Endothelial cell of umbilical vein (primary cell): ENCODE measurements around the gene NUPR1. TPM values are rescaled to one million over a fixed set of nuclear protein-coding genes. Genes with fewer than 3 reads are reported as not detected.

Source experiments
- BruUV-seq: library from RNA; stranded (reverse); fragments of 400-500 nt; replicated peaks from 2 replicates; lab custom pipeline; 2021; lab: Mats Ljungman, UMichigan
- CTCF ChIA-PET: fragments of 300-600, 350-600 bp; sonication (Branson Sonifier 250); formaldehyde crosslinking; loops from one replicate; lab custom pipeline; 2021; ENCODE audit warnings: antibody characterized with exemption, inconsistent platforms; lab: Charles Lee
- POLR2A ChIA-PET: fragments of 300-600, 350-600 bp; sonication (Branson Sonifier 250); formaldehyde crosslinking; loops from one replicate; lab custom pipeline; 2021; ENCODE audit warnings: antibody characterized with exemption, inconsistent platforms; lab: Charles Lee
- DNase-seq: peaks from one replicate; pipeline ENCODE4 v3.0.0-alpha.2; 2011; ENCODE audit warnings: low read depth, low spot score
- FAIRE-seq: peaks from 2 replicates; lab custom pipeline; 2011; peaks lifted over from hg19 to GRCh38; lab: Jason Lieb, UNC
- H2AFZ ChIP-seq: 2 replicates; pipeline ENCODE4 v1.6.0; 2012; ENCODE audit warnings: low read depth, low read length, control low read depth, inconsistent platforms
- H3K27ac ChIP-seq: 2 replicates; pipeline ENCODE4 v1.5.1; 2011; ENCODE audit warnings: low read depth, mild to moderate bottlenecking, control low read depth, low read length, moderate library complexity; ENCODE audit not compliant: insufficient read depth
- H3K27me3 ChIP-seq, 2 experiments: 2 replicates each; pipeline versions ENCODE4 v1.6.0 to v1.6.1; 2011; ENCODE audit warnings: low read length in 2 of 2, mixed read lengths in 1 of 2; ENCODE audit not compliant: control insufficient read depth in 2 of 2, insufficient read depth in 2 of 2
- H3K36me3 ChIP-seq, 2 experiments: 2 replicates in 1 of 2; 3 replicates in 1 of 2; pipeline ENCODE4 v1.5.1; 2011; ENCODE audit warnings: low read length in 2 of 2, mild to moderate bottlenecking in 1 of 2, moderate library complexity in 1 of 2; ENCODE audit not compliant: control insufficient read depth in 2 of 2, insufficient read depth in 2 of 2; ENCODE audit errors: extremely low read depth in 1 of 2
- H3K4me1 ChIP-seq: 3 replicates; pipeline ENCODE4 v1.5.1; 2011; ENCODE audit warnings: mild to moderate bottlenecking, low read length; ENCODE audit not compliant: control insufficient read depth, insufficient read depth; ENCODE audit errors: extremely low read depth
- H3K4me2 ChIP-seq: 2 replicates; pipeline ENCODE4 v1.6.1; 2011; ENCODE audit warnings: low read length, control low read depth, mixed read lengths; ENCODE audit not compliant: insufficient read depth
- H3K4me3 ChIP-seq, 3 experiments: fragments of 200-600 bp in 1 of 3; sonication (generic), shearing (Covaris generic) in 1 of 3; replicated peaks in 1 of 3; 2 replicates each; pipeline ENCODE4 v1.5.1; 2011 to 2016; ENCODE audit warnings: control low read depth in 3 of 3, low read length in 3 of 3, mild to moderate bottlenecking in 2 of 3, inconsistent platforms in 1 of 3, low read depth in 1 of 3, moderate library complexity in 1 of 3; ENCODE audit not compliant: insufficient read depth in 1 of 3
- H3K79me2 ChIP-seq: 2 replicates; pipeline ENCODE4 v1.6.0; 2012; ENCODE audit warnings: low read length, inconsistent platforms; ENCODE audit not compliant: control insufficient read depth, insufficient read depth
- H3K9ac ChIP-seq: replicated peaks from 2 replicates; pipeline ENCODE3; 2011; ENCODE audit warnings: low read length, control low read depth; ENCODE audit not compliant: insufficient read depth; ENCODE audit errors: extremely low read depth
- H3K9me1 ChIP-seq: replicated peaks from 3 replicates; pipeline ENCODE4 v1.6.0; 2011; ENCODE audit warnings: mild to moderate bottlenecking, low read length; ENCODE audit not compliant: control insufficient read depth, insufficient read depth; ENCODE audit errors: extremely low read depth
- H3K9me3 ChIP-seq: replicated peaks from 2 replicates; pipeline ENCODE4 v1.5.1; 2012; ENCODE audit warnings: low read length, inconsistent platforms; ENCODE audit not compliant: control insufficient read depth, insufficient read depth
- H4K20me1 ChIP-seq: replicated peaks from 2 replicates; pipeline ENCODE3; 2011; ENCODE audit warnings: mild to moderate bottlenecking, low read length; ENCODE audit not compliant: control insufficient read depth, insufficient read depth; ENCODE audit errors: extremely low read depth
- EZH2 ChIP-seq: IDR thresholded peaks from 2 replicates; pipeline ENCODE4 v1.6.1; 2012; ENCODE audit warnings: borderline replicate concordance, low read depth, mild to moderate bottlenecking, moderate library complexity, low read length, inconsistent platforms; ENCODE audit not compliant: severe bottlenecking
- FOS ChIP-seq: IDR thresholded peaks from 2 replicates; pipeline ENCODE4 v1.6.1; 2011; ENCODE audit warnings: mild to moderate bottlenecking, low read length, moderate library complexity, borderline replicate concordance; ENCODE audit not compliant: insufficient read depth
- GATA2 ChIP-seq: IDR thresholded peaks from 2 replicates; pipeline ENCODE4 v1.7.0; 2011; ENCODE audit warnings: low read depth, mild to moderate bottlenecking, moderate library complexity, mixed read lengths, low read length; ENCODE audit not compliant: insufficient read length, insufficient read depth
- JUN ChIP-seq: IDR thresholded peaks from 2 replicates; pipeline ENCODE4 v1.6.1; 2011; ENCODE audit warnings: borderline replicate concordance, low read depth; ENCODE audit not compliant: insufficient read length, insufficient read depth
- MAX ChIP-seq: IDR thresholded peaks from 2 replicates; pipeline ENCODE4 v1.6.1; 2011; ENCODE audit not compliant: insufficient read depth, insufficient read length
- MYC ChIP-seq: IDR thresholded peaks from one replicate; pipeline ENCODE4 v1.6.1; 2011; ENCODE audit warnings: mild to moderate bottlenecking, low read depth, low read length
- POLR2A ChIP-seq: IDR thresholded peaks from 2 replicates; pipeline ENCODE4 v1.6.1; 2012; ENCODE audit warnings: low read depth, mild to moderate bottlenecking, control low read depth, low read length
- POLR2AphosphoS5 ChIP-seq: IDR thresholded peaks from 2 replicates; pipeline ENCODE4 v1.6.1; 2012; ENCODE audit warnings: low read depth, mild to moderate bottlenecking, control low read depth, low read length, moderate library complexity; ENCODE audit not compliant: insufficient read depth
- dilution Hi-C: fragments of 300-500 bp; cut with MboI; formaldehyde crosslinking; loops from one replicate; pipeline ENCODE4 v1.15.0; 2019; ENCODE audit warnings: low sequenced_read_pairs; ENCODE audit not compliant: extremely low pct_ligation_motif_present
- intact Hi-C: fragments of 100-400 bp; cut with micrococcal nuclease; formaldehyde crosslinking; loops from one replicate; pipeline ENCODE4 v1.10.0; 2022
- polyA plus RNA-seq, 4 experiments: library from polyadenylated mRNA; depleted of rRNA in 3 of 4; stranded (reverse) in 3 of 4; unstranded in 1 of 4; fragments of >200 nt; gene quantifications; 2 replicates each; pipeline versions ENCODE4 v1.2.1 to v1.2.3, GENCODE V29; 2011 to 2012; ENCODE audit warnings: missing spikeins in 1 of 4
- total RNA-seq: library from RNA; stranded (reverse); gene quantifications from 2 replicates; pipeline ENCODE4 v1.2.3, GENCODE V29; 2021
- TF ChIP-seq, protein P1 (sequence below), 2 donors: IDR thresholded peaks; 1 replicate in 1 of 2; 2 replicates in 1 of 2; pipeline ENCODE4 v1.5.1; 2011; ENCODE audit warnings: low read length in 2 of 2, mild to moderate bottlenecking in 2 of 2, moderate library complexity in 2 of 2, control low read depth in 1 of 2, inconsistent platforms in 1 of 2, low read depth in 1 of 2; ENCODE audit not compliant: insufficient read depth in 1 of 2; ENCODE audit errors: extremely low read depth in 1 of 2

The NUPR1 gene
- total and polyA plus RNA-seq, 2 donors (not counting 3 experiments of a cell fraction or from before 2014, with no cell fraction given), result 1.8 to 4.9 TPM

DNA sequence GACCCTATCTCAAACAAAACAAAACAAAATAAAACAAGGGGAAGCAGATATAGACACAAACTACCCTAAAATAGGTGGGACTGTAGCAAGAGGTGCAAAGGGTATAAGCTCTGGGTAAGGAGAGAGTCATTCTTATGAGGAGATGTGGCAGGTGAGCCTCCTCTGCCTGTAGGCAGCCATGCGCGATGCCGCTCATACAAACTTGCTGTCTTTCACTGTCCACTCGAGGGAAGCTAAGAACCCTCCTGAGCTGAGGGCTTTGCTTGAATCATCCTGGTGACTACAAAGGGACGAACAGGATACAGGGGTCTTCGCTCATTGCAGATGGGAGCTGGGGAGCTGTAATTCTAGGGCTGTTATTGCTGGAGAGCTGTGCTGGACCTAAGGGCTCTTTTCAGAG, 17.3 kb downstream of the NUPR1 start:
- ChIA-PET CTCF (interaction anchor here (0.6 to 1.1 kb wide), 2 partner anchors 19 to 50 kb away, joined by 3 to 4 read pairs; no protein-coding TSS in a partner anchor), POLR2A (no interaction called here)
- TF ChIP-seq MYC (no peak), JUN (no peak), POLR2A (no peak), MAX (no peak), EZH2 (no peak), GATA2 (no peak), FOS (no peak), POLR2AphosphoS5 (no peak)
- TF ChIP-seq, protein P1, sequence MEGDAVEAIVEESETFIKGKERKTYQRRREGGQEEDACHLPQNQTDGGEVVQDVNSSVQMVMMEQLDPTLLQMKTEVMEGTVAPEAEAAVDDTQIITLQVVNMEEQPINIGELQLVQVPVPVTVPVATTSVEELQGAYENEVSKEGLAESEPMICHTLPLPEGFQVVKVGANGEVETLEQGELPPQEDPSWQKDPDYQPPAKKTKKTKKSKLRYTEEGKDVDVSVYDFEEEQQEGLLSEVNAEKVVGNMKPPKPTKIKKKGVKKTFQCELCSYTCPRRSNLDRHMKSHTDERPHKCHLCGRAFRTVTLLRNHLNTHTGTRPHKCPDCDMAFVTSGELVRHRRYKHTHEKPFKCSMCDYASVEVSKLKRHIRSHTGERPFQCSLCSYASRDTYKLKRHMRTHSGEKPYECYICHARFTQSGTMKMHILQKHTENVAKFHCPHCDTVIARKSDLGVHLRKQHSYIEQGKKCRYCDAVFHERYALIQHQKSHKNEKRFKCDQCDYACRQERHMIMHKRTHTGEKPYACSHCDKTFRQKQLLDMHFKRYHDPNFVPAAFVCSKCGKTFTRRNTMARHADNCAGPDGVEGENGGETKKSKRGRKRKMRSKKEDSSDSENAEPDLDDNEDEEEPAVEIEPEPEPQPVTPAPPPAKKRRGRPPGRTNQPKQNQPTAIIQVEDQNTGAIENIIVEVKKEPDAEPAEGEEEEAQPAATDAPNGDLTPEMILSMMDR (IDR thresholded peaks at IDR 0.05; ENCODE audit: extremely low read depth in 1 of 2, insufficient read depth in 1 of 2, low read depth in 1 of 2, low read length in 2 of 2), result no peak
- H3K27ac ChIP-seq, result no peak overlapping the region
- no peak overlapping the region for H3K4me3 ChIP-seq
- no peak for FAIRE-seq
- BruUV-seq, result no TSS peak
- H3K9ac ChIP-seq, result no peak overlapping the region
- no peaks in the 10 kb centered on the region for H3K4me1 ChIP-seq
- H3K79me2 ChIP-seq, result no peaks in the 10 kb centered on the region
- DNase-seq, result no peak
- no peaks in the 10 kb centered on the region for H3K36me3 ChIP-seq
- no peaks in the 10 kb centered on the region for H3K9me1 ChIP-seq
- dilution Hi-C loops (no loop called here), intact Hi-C loops (no loop called here)
- no peak overlapping the region for H3K4me2 ChIP-seq
- no peak overlapping the region for H2AFZ ChIP-seq
- H4K20me1 ChIP-seq, result no peaks in the 10 kb centered on the region
- H3K27me3 ChIP-seq, result peaks cover 0 to 2% of the 10 kb centered on the region in 2 experiments
- H3K9me3 ChIP-seq, result no peaks in the 10 kb centered on the region
